ENCODE results near the gene NT5DC2. TPM values are rescaled to one million over a fixed set of nuclear protein-coding genes. Genes with fewer than 3 reads are reported as not detected.

Gene NT5DC2
- total and polyA plus RNA-seq, 3 donors from 2014 or later: 92.4 to 147 (median 137) TPM

DNA sequence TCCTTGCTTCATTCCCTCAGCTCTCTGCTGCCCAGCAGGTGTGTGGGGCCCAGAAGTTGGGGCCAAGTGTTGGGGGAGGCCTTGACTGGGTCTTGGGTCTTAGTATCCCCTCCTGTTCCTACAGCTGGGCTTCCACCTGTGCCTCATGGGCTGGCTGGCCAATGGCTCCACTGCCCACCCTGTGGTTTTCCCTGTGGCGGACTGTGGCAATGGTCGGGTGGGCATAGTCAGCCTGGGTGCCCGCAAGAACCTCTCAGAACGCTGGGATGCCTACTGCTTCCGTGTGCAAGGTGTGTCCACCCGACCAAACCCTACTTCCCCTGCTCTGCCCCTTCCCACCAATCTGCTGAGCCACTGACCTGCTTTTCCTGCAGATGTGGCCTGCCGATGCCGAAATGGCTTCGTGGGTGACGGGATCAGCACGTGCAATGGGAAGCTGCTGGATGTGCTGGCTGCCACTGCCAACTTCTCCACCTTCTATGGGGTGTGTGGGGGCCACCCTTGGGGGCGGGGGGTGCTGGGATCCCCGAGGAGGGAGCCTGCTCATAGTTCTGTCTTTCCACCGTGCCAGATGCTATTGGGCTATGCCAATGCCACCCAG lies 10.9 kb downstream of the NT5DC2 start:
- Histone ChIP-seq H3K4me3 (no peak overlapping the region), H3K9me3 (no peaks in the 10 kb centered on the region), H3K27me3 (no peaks in the 10 kb centered on the region), H3K36me3 (ENCODE audit: low read depth, missing control alignments) (no peaks in the 10 kb centered on the region), H3K4me1 (peaks cover 15% of the 10 kb centered on the region), H3K27ac (no peak overlapping the region)
- intact Hi-C loops (cut with DNase I; ENCODE audit: low total_unique reads): no loop called here
- no peak for TF ChIP-seq POLR2A (IDR thresholded peaks at IDR 0.05)
- TF ChIP-seq, protein P1, sequence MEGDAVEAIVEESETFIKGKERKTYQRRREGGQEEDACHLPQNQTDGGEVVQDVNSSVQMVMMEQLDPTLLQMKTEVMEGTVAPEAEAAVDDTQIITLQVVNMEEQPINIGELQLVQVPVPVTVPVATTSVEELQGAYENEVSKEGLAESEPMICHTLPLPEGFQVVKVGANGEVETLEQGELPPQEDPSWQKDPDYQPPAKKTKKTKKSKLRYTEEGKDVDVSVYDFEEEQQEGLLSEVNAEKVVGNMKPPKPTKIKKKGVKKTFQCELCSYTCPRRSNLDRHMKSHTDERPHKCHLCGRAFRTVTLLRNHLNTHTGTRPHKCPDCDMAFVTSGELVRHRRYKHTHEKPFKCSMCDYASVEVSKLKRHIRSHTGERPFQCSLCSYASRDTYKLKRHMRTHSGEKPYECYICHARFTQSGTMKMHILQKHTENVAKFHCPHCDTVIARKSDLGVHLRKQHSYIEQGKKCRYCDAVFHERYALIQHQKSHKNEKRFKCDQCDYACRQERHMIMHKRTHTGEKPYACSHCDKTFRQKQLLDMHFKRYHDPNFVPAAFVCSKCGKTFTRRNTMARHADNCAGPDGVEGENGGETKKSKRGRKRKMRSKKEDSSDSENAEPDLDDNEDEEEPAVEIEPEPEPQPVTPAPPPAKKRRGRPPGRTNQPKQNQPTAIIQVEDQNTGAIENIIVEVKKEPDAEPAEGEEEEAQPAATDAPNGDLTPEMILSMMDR (IDR thresholded peaks at IDR 0.05): no peak
- WGBS, 2 donors: 77 to 92% methylated on average over 5 to 14 of the region's 14 CpGs
- DNase-seq: no peak

GRCh38 chr3:52521881-52522650 lies 11.6 kb downstream of the NT5DC2 start:
- no peaks in the 10 kb centered on the region for H3K36me3 ChIP-seq (ENCODE audit: low read depth, missing control alignments)
- 91 to 92% methylated on average over 24 to 28 of the region's 33 CpGs for WGBS, 2 donors
- intact Hi-C loops (cut with DNase I; ENCODE audit: low total_unique reads): no loop called here

DNA sequence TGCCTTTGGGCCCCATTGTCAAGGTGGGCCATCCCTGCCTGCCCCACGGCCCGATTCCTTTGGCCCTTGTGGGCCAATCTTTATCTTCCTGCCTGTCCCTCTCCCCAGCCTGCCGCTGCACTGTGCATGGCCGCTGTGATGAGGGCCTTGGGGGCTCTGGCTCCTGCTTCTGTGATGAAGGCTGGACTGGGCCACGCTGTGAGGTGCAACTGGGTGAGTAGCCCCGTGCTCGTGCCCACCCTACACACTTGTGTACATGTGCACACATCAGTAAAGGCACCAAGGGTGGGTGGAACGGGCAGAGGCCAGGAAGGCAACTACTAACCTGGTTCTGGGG lies 12.2 kb downstream of the NT5DC2 start:
- no peak for DNase-seq
- 96% methylated on average over 8 of the region's 8 CpGs for WGBS, 2 donors
- H3K27ac ChIP-seq: no peak overlapping the region
- H3K36me3 ChIP-seq (ENCODE audit: low read depth, missing control alignments): no peaks in the 10 kb centered on the region
- TF ChIP-seq, protein P1 (IDR thresholded peaks at IDR 0.05): no peak
- TF ChIP-seq POLR2A (IDR thresholded peaks at IDR 0.05): no peak
- no peaks in the 10 kb centered on the region for H3K9me3 ChIP-seq
- H3K27me3 ChIP-seq: no peaks in the 10 kb centered on the region
- no peak overlapping the region for H3K4me3 ChIP-seq
- H3K4me1 ChIP-seq: peaks cover 7% of the 10 kb centered on the region
- intact Hi-C loops (cut with DNase I; ENCODE audit: low total_unique reads): no loop called here

More at GRCh38 chr3:52521881-52522650, 11.6 kb downstream of the NT5DC2 start:
- H3K27ac ChIP-seq: no peak overlapping the region
- no peaks in the 10 kb centered on the region for H3K9me3 ChIP-seq
- peaks cover 8% of the 10 kb centered on the region for H3K4me1 ChIP-seq
- TF ChIP-seq, protein P1 (IDR thresholded peaks at IDR 0.05): no peak
- no peak for TF ChIP-seq POLR2A (IDR thresholded peaks at IDR 0.05)
- DNase-seq: no peak
- no peaks in the 10 kb centered on the region for H3K27me3 ChIP-seq
- no peak overlapping the region for H3K4me3 ChIP-seq

- H3K4me1 ChIP-seq: peaks cover 4% of the 10 kb centered on the region
- WGBS, 2 donors: 86 to 89% methylated on average over 14 to 19 of the region's 20 CpGs
- no peak overlapping the region for H3K4me3 ChIP-seq
- DNase-seq: no peak
- H3K27me3 ChIP-seq: no peaks in the 10 kb centered on the region
- no peaks in the 10 kb centered on the region for H3K36me3 ChIP-seq (ENCODE audit: low read depth, missing control alignments)
- H3K9me3 ChIP-seq: no peaks in the 10 kb centered on the region
- no peak for TF ChIP-seq POLR2A (IDR thresholded peaks at IDR 0.05)
- TF ChIP-seq, protein P1 (IDR thresholded peaks at IDR 0.05): no peak
- intact Hi-C loops (cut with DNase I; ENCODE audit: low total_unique reads): no loop called here
- no peak overlapping the region for H3K27ac ChIP-seq
These were observed 12.8 kb downstream of the NT5DC2 start for GRCh38 chr3:52520716-52521487.

Data from testis (tissue), 3 donors.